GM19395 (cell line): Measurements from ENCODE around the gene PPARA.

Source experiments
- ATAC-seq: cut with Tn5 transposase; IDR thresholded peaks from one replicate; pipeline ENCODE4 v1.9.1; 2021; ENCODE audit warnings: mild to moderate bottlenecking, moderate library complexity; ENCODE audit not compliant: unreplicated experiment

Gene PPARA

DNA sequence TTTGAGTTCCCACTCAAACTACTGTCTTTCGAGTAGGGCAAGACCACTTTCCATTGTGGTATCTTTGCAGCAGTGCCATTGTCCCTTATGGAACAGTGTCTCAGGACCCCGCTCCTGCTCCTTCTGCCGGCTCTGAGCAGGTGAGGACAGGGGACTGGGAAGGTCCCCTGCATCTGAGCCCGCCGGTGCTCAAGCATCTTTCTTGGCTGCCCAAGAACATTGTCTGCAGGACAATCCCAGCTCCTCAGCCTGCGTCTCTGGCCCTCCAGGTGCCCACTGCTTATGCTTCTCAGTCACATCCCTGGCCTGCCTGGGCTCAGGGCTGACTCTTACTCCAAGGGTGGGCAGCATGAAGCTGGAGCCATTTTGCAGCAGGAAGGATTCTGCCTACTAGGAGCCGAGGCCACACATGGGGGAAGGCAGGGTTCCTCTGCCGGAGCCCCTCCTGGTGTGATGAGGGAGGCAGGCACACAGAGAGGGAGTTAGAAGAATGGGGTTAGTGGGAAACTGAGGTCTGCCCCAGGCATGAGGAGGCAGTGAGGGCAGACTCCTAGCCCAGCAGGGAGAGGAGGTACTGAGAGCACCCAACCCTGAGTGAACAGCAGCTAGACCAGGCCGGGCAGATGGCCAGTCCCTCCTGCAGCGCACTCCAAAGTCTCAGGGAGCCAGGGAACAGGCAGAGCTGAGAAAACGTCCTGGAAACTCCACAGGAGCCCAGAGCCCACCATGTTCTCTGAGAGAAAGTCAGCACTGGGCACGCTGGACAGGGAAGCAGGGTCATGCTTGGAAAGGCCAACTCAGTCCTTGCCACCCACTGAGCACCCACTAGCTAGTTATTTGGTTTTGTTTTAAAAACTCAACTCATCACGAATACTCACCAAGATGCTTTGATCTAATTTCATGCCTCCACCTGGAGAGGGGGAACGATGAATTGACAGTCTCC, 7.5 kb upstream of the PPARA start:
- ATAC-seq: no peak

DNA sequence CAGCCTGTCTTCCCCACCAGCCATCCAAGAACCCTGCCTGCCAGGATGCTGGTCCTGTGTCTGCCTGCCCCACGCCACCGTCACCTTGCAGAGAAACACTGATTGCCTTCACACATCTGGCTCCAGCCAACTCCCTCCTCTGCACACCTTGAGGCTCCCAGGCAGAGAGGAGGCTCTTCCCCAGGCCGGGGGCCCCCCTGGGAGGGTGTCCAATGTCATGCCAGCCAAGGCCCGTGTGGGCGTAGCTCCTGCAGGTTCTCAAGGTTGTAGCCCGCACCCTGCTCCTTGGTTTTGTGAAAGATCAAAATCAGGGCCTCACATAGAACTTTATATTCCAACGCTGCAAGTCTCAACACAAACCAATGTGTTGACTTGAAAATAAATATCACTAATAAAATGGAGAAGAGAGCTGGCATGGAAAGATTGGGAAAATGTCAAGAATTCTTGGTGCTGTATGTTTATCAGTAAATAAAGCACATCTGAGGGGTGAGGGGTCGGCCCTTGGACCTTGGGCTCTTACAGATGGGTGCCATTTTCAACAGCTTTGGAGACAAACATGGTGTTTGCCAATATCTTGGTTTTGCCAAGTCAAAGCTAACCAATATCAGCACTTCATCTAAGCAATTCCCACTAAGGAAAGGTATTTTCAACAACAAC, 6.7 kb upstream of the PPARA start:
- ATAC-seq: no peak

DNA sequence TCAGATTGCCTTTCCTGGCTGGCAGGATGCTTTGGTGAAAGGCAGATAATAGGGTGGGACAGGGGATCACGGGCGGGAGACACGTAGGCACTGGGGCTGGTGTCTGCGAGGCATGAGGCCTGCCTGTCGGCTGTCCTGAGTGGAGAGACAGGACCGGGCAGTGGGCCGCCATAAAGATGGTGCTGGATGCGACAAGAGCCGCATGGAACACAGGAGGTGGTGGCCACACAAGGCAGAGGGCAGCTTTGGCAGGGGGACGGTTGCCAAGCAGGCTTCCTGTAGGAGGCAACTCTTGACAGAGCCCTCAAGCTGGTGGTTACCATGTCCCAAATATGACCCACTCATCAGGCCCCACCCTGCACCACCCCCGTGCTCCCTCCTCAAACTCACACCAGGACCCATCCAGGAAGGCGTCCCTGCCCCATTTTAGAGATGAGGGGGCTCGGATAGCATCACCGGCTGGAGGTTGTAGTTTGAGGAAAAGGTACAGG, 4.9 kb upstream of the PPARA start:
- no peak for ATAC-seq

DNA sequence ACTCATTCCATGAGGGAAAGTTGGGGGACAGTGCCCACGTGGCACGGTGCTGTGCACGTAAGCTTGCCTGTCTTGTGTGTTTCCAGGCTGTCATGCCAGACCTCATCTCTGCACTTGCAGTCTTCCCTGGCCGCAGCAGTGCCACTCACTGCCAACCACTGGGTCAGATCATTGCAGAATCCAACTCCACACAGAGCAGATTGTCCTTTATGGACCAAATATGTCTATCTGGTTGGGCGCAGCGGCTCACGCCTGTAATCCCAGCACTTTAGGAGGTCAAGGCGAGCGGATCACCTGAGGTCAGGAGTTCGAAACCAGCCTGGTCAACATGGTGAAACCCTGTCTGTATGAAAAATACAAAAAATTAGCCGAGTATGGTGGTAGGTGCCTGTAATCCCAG, 4.4 kb upstream of the PPARA start:
- no peak for ATAC-seq

DNA sequence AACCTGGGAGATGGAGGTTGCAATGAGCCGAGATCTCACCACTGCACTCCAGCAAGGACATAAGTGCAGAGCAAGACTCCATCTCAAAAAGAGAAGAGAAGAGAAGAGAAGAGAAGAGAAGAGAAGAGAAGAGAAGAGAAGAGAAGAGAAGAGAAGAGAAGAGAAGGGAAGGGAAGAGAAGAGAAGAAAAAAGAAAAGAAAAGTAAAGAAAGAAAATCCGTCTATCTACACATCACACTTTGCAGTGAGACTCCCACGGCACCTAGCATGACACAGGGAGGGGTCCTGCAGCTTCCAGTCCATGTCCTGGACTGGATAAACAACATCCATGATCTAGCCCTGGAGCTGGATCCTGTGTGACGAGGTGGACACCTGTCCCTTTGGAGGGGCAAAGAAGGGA, 4.0 kb upstream of the PPARA start:
- ATAC-seq: no peak

DNA sequence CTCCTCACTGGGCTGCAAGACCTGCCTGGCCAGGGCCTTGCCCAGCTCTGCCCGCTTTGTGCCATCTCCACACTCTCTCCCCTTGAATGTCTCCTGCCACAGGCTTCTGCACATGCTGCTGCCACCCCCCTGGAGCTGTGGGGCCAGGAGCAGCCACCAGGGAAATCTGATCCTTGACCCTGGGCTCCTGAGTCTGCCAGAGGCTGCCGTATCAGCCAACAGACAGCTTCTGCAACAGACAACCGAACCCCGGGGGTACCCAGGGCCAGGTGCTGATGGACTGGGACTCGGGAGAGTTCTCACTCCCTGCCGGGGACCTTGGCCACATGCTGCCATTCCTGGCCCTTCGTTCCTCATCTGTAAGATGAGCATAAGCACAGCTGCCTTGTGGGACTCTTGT, 3.3 kb upstream of the PPARA start:
- no peak for ATAC-seq

DNA sequence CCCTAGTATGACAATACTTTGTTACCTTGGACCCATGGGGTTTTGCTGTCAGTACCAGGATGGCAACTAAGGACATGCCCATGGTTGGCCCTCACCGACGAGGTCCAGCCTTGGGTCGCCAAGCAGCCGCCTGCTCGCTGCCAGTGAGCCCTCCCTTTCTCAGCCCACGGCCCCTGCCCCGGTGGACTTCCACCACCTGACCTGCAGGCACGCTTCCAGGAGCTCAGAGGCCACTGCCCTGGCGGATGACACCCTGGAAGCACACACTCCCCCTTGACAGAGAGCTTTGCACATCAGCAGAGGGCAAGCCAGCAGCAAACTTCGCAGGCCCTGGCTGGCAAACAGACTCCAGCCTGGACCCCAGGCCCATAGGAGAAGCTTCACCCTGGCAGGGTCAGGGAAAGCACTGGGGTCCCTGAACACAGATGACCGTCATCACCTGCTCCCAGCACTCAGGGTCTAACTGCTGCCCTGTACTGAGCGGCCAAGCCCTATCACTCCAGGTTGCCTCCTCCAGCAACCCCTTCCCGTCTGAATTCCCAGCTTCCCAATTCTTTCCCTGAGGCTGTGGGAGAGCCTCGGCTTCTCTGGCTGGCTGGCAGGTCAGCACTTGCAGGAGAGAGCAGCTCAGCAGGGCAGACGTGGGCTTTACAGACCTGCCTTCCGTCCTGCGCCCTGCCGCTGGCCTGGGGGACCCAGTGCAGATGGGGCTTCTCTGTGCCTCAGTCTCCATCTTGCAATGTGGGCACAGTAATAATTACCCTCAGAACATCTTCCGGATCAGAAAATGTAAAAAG, 2.7 kb upstream of the PPARA start:
- no peak for ATAC-seq

DNA sequence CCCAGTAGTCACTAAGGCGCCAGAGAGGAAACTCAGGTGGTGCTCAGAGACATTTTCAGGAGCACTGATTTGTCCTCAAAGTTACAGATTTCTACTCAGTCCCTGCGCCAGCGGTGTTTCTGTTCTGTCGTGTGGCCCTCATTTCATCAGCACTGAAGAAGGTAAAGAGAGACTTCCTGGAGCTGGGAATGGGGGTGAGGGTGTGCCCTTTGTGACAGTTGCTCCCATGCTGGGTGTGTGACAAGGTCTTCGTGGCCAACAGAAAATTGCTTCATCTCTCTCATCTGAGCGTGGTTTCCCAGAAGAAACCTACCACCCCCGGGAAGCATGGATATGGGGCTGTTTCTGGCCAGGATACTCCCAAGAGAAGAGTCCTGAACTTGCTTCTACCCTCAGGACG, 2.0 kb upstream of the PPARA start:
- no peak for ATAC-seq

DNA sequence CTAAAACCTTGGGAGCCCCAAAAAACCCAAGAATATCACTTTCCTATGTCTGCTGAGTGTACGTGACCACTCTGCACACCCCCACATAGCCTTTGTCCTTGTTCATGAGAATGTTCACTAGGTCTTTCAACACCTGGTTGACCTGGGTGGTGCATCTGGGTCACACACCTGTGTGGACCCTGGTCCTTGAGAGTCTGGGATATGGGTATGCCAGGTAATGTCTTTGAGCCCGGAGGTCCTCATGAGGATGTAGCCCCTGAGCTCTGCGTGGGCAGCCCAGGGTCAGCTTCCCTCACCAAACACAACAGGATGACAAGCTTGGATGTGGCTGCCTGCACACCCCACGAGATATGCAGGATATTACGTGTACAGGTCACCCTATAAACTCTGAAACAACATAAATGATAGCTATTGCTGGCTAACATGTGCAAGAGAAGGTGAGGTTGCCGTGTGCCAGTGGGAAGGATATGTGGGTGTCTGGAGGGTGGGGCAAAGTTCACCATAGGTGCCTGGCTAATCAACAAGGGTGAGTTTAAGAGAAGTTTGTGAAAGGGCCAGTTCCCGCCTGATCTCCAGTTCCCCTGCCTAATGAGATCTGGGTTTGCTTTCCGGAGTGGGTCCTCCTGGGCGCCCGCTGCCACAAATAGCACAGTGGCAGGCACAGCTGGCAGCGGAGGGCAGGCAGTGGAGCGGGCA, 1.4 kb upstream of the PPARA start:
- no peak for ATAC-seq

DNA sequence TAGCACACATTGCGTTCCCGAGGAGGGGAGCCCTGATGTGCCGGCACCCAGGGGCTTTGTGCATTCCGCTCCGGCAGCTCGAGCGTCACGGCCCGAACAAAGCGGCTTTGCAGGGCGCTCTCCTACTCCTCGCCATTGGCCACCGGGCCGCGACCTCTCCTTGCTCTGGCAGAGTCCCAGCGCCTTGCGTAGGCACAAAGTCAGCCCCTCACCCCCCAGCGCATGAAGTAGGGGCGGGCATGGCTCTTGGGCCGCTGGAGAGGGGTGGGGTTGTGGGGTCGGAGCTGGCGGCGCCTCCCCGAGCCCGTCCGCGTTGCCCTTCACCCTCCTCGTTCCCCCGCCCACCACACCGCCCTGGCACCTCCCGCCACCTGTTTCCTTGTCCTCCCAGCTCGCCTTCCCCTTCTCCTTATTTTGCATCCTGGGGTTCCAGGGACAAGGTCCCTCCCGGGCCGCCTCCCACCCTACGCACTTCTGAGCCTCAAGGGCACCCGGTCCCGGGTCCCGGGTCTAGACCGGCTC, 753 bp upstream of the PPARA start:
- no peak for ATAC-seq

DNA sequence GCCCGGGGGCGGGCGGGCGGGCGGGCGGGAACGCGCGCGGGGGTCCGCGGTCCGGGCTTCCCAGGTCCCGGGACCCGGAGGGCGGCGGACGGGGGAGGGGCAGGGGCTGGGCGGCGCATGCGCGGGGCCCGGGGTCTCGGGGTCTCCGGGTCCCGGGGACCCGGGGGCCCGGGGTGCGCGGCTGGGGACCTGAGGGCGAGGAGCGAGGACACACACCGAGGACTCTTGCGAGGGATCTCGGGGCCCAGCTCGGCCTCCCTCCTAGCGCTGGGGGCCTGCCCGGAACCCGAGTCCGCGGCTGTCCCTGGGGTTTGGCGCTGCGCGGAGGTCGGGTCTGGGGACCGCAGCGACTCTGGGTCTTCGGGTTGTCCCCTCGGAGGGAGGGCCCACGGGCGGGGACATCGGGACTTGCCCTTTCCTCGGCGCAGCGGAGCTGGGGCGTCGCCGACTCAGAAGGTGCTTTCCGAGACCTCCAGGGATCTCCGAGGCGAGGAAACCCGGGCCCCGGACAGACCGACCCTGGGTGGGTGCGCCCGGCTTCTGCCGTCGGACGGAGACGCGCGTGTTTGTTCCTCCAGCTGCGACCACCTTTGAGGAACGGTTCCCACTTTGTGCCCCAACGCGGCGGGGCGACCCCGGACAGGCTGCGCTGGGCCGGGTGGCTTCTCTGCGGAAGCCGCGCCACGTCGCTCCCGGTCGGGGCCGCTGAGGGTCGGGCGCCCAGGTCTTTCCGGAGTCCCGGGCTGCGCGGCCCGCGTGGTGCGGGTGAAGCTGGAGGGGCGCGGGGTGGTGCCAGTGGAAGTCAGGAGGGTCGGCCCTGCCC, 540 bp downstream of the PPARA start:
- ATAC-seq: no peak

DNA sequence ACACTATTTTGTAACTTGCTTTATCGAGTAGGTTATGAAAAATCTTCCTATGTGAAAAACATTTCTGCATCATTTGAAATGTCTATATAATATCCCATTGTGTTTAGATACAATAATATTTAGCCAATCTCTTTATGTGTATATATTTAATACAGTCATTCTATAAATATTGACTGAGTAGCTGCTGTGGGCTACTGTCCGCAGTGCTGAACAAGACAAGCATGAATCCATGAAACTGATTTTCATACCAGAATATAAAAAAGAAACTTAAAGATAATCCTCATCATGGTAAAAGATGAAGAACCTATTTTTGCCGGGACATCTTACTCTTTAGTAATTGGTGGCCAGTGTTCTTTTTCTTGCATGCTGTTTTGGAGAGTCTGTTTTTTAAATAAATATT, 3.6 kb downstream of the PPARA start:
- no peak for ATAC-seq

DNA sequence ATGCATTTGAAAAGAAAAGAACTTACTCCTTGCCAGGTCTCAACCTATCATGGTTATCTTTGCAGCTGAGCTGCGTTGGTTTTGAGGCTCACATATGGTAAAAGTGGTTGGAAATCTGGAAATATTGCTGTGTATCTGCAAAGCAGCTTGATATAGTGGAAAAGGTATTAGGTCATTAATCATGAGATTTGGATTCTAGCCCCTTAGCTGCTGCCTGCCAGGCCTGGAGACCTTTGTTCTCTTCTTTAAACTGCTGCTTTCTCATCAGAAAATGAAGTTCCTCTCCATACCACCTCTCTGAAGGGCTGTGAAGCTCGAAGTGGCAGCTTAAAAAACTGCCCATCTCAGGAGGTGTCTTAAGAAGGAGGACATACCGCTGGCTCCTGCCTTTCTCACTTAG, 5.7 kb downstream of the PPARA start:
- no peak for ATAC-seq

DNA sequence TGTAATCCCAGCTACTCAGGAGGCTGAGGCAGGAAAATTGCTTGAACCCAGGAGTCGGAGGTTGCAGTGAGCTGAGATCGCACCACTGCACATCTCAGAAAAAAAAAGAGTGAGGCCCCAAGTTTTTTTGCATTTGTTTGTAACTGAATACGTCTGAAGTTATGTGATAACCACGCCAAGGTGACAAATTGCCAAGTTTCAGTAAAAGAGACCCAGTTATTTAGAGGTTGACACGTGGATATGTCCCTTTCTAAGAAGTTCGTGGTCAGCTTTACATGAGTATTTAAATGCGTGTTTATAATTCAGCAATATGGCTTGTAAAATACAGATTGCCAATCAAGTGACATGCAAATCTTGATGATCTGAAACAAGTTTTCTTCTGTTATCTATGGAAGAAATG, 8.0 kb downstream of the PPARA start:
- ATAC-seq: no peak

DNA sequence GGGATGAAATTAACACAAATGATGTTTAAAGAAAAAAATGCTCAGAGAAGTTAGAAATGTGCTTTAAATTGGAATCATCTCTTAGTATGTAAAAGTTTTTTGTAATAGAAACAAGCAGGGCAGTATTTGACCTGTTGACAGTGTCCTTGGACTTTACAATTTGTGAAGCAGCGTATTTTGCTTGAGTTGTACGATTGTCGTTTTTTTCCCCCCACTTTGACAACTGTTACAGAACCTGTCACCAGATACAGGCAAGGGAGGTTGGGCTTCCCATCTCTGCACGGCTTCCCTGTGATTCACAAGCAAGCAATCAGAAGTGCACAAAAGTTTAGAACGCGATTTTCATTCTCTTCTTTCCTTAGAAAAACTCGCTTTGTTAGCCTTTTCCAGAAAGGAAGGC, 8.9 kb downstream of the PPARA start:
- ATAC-seq: no peak

DNA sequence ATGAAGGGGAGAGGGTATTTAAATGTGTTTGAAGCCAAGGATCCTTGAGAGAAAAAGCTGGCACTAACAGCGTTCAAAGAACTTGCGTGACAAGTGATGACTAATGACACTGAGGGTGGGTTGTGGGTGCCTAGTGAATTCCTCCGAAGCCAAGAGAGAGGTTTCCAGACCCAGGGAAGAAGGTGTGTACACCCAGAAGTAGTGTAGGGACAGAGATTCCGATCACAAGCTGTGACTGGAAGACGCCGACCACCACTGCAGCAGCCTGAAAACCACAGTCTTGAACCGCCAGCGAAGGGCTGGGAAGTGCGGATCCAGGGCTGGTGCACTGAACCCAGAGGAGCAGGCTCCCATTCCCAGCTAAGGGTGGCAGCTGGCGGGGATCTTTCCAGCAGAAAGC, 9.5 kb downstream of the PPARA start:
- ATAC-seq: no peak

DNA sequence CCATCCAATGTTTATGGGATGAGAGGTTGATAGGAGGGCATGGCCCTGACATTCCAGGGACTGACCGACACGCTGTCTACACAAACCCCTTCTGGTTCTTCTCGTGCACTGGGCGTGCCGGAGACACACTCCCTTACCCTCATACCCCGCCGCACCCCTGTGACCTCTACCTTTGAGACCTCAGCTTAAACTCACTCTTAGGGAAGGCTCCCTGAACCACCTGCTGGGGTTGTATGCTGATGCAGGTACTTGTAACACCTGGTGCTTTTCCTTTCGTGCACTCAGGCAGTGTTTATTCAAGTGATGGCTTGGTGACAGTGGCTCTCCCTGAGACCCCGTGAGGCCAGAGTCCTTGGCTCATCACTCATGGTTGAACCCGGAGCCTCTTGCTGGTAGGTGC, 12.0 kb downstream of the PPARA start:
- no peak for ATAC-seq

DNA sequence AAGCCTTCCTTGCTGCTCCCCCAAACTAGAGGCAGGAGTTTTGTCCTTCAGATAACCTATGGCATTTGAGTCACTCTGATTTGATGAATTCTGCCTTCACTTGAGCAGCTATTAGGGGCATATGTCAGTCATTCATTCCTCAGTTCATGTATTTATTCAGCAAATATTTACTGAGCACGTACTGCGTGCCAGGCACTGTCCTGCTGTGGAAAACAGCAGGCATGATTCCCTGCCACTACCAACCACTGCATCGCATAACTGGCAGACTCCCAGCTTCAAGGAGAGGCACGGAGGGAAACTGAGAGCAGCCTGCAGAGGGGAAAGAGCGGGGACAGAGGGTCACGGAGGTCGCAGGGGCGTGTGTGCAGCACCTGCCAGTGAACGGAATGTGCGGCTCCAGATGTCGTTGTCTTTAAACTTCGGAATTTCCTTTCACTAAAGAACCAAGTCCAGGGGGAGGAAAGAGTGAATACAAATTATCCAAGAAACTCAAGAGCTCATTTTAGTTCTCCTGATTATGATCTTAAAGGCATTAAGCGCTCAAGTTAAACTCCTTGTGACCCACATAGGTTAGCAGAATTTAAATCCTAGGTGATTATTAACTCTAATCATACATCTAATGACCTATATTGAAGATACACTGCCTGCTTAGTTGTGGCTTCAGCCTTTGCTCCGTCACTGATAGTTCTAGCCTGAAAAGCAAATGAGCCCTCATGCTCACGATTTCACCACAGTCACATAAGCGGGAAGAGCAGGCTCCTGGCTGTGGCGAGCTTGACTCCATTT, 12.6 kb downstream of the PPARA start:
- no peak for ATAC-seq

DNA sequence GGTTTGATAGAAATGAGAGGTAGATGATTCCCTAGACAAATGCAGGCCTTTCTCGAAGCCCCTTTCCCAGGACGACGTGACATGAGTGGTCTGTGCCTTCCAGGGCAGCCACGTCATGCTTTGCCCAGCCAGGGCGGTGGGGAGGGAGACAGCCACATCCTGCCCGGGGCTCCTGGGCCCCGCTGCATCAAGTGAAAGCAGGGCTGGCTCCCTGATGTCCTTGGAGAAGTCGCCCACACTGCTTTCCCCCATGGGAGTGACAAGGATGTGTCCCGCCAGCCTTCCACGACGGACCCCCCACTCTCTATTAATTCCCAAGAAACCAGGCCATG, 13.2 kb downstream of the PPARA start:
- ATAC-seq: no peak
